Ectodermal cell (in vitro differentiated cells): ENCODE measurements around the gene KCNA4.

Experiments used
- H3K27ac ChIP-seq: 2 replicates; pipeline ENCODE4 v1.7.0; 2013; ENCODE audit warnings: mild to moderate bottlenecking, low read depth, low read length; ENCODE audit not compliant: insufficient read depth, poor library complexity, severe bottlenecking
- H3K27me3 ChIP-seq: 2 replicates; pipeline ENCODE4 v1.7.0; 2013; ENCODE audit warnings: mild to moderate bottlenecking, low read length; ENCODE audit not compliant: insufficient read depth, control insufficient read depth, poor library complexity, severe bottlenecking
- H3K36me3 ChIP-seq: one replicate; pipeline ENCODE4 v1.7.0; 2013; ENCODE audit warnings: low read length; ENCODE audit not compliant: control insufficient read depth, insufficient read depth
- H3K4me1 ChIP-seq: one replicate; pipeline ENCODE4 v1.7.0; 2013; ENCODE audit warnings: low read length; ENCODE audit not compliant: control insufficient read depth, insufficient read depth
- H3K4me3 ChIP-seq: 2 replicates; pipeline ENCODE4 v1.7.0; 2013; ENCODE audit warnings: low read depth, low read length, control low read depth; ENCODE audit not compliant: insufficient read depth
- H3K9me3 ChIP-seq: 2 replicates; pipeline ENCODE4 v1.7.0; 2013; ENCODE audit warnings: mild to moderate bottlenecking, low read length, moderate library complexity; ENCODE audit not compliant: control insufficient read depth
- WGBS, 2 experiments: methylation state at CpG; one replicate each; pipeline ENCODE4 v1.1.7; 2013; ENCODE audit warnings: missing lambda C conversion rate in 2 of 2; 5-methylcytosine and 5-hydroxymethylcytosine counted together

KCNA4 gene

DNA sequence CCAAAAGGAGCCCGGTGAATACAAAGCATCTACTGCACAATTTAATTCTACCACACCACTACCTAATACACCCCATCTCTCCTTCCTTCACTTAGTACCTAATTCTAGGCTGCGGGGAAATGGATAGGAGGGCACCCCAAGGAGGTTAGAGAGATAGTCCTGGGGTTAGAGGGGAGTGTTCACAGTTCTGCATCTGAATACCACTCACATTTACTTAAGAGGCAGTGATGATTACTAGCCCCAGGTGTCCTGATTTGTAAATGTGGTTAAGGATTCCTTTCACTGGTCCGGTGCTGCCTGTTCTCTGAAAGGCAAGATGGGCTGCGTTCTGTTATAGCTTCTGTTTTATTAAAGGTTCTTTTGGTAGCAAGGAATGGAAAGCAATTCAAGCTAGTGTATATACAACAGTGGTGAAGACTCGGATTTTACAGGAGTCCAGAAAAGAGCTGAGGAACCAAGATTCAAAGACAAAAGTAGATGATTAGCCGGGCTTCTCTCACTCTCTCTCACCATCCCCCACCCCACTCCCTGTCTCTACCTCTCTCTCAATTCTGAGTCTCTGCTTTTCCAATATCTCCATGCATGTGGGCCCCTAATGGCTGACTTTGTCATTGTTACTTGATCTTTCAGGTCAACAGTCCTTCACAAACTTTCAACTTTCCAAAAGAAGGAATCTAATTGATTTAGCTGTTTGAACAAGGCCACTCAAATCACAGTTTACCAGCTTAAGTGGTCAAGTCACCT, 8.7 kb upstream of the KCNA4 start:
- Histone ChIP-seq H3K4me1 (no peaks in the 10 kb centered on the region), H3K36me3 (no peaks in the 10 kb centered on the region), H3K9me3 (no peaks in the 10 kb centered on the region), H3K27me3 (peaks cover 26% of the 10 kb centered on the region), H3K27ac (no peak overlapping the region), H3K4me3 (no peak overlapping the region)
- 5 to 10% methylated on average over 6 of the region's 6 CpGs for WGBS, 2 experiments

DNA sequence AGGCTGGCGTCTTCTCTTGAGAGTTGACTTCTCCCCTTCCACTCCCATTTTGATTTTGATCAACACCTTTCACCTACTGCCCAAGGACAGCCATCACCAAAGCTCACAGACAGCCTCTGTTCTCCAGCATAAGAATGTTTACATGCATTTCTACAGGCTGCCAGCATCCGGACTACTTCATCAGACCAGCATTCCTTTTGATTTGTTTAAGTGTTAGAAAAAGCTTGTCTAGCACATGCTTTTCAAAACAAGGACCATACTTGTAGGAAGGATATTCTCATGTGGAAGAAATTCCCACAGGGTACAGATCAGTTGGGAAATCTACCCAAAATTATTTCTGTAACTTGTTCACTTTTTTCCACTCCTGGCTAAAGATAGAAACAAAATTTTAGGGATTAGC, 6.2 kb upstream of the KCNA4 start:
- 82 to 84% methylated on average over 2 of the region's 2 CpGs for WGBS, 2 experiments
- Histone ChIP-seq H3K4me3 (no peak overlapping the region), H3K9me3 (no peaks in the 10 kb centered on the region), H3K27ac (no peak overlapping the region), H3K27me3 (peaks cover 44% of the 10 kb centered on the region), H3K4me1 (no peaks in the 10 kb centered on the region), H3K36me3 (no peaks in the 10 kb centered on the region)

DNA sequence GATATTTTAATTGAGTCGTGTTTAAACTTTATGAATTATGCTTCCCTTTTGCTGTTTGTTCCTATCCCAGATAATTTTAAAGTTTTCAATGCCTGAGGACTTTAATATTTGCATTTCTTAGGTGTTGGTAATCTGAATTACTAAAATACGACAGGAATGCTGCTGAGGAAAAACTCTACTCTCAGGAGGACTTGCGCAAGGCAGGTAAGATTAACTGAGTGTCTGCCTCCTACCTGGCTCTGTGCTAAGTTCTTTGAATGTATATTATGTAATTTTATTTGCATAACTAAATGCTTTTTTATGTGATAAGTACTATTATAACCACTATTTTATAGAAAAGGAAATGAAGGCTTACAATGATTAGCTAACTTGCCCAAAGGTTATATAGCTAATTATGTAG, 2.7 kb upstream of the KCNA4 start:
- WGBS, 2 experiments: 70 to 79% methylated on average over 3 of the region's 3 CpGs
- Histone ChIP-seq H3K36me3 (no peaks in the 10 kb centered on the region), H3K27ac (no peak overlapping the region), H3K9me3 (no peaks in the 10 kb centered on the region), H3K27me3 (peaks cover 79% of the 10 kb centered on the region), H3K4me3 (no peak overlapping the region), H3K4me1 (no peaks in the 10 kb centered on the region)

DNA sequence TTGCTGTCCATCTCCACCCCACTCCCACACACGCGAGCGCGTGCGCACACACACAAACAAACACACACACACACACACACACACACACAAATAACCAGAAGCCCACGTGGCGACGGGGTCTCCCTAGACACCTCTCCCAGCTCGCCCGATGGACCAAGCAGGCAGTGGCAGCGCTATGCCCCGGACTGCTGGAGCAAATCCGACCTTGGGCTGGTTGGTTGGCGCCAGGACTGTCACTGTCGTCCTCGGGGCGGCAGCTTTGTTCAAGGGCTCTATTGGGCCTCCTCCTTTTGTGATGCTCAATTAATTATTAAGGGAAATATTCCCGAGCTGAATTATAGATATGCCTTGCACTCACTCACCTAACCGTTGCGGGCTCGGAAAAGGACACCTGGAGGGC, 1.7 kb upstream of the KCNA4 start:
- Histone ChIP-seq H3K4me1 (no peaks in the 10 kb centered on the region), H3K27ac (no peak overlapping the region), H3K27me3 (peaks cover 84% of the 10 kb centered on the region), H3K4me3 (no peak overlapping the region), H3K9me3 (no peaks in the 10 kb centered on the region), H3K36me3 (no peaks in the 10 kb centered on the region)
- 20 to 30% methylated on average over 18 to 21 of the region's 21 CpGs for WGBS, 2 experiments

DNA sequence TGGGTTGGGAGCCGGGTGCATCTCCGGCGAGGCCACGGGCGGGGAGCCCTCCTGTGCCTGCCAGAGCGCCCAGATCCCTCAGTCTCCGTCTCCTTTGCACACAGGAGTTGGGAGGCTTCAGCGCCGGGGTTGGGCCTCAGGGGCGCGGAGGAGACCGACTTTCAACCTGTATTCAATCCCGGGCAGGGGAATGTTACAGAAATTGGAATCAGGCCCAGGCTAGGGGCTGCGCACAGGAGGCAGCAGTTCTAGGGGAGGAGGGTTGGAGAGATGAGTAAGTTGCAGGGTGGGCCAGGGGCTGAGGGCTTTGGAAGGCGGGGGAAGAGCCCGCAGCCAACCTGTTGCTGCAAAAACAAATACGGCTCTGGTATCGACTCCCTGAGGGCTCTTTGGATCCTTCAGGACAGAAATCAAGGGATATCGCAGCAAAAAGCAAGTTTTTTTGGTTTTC, 640 bp upstream of the KCNA4 start:
- 4 to 7% methylated on average over 19 of the region's 19 CpGs for WGBS, 2 experiments
- H3K4me3 ChIP-seq: peak overlapping the region; percentile 37
- peaks cover 79% of the 10 kb centered on the region for H3K27me3 ChIP-seq

DNA sequence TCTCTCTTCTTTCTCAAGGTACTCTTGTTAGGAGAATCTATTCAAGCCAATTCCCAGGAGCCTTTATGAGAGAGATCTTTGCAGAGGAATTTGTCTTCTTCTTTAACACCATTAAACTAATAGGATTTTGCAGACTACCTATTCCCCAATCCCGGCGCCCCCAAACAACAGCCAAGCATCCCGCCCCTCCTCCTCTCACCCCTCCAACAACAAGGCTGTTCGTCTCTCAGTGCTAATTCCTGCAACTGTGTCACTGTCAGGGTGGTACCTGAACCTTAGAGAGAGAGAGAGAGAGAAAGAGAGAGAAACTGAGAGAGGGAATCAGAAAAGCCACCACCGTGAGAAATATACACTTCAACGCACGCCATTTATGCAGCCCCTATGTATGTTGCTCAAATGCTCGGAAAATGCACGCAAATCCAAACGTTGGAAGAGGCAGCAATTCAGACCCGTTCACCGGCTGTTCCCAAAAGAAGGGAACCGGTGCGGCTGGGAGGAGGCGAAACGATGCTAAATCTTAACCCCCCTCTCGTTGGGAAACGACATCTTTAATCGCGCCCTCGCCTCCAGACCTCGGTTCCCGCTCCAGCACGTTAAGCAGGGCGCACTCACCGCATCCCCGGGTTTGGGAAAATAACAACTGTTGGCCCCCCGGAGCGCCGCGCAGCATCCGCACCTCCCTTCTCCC, 961 bp downstream of the KCNA4 start:
- Histone ChIP-seq H3K27me3 (peaks cover 72% of the 10 kb centered on the region), H3K4me3 (peak overlapping the region; percentile 37), H3K36me3 (no peaks in the 10 kb centered on the region), H3K4me1 (no peaks in the 10 kb centered on the region), H3K9me3 (no peaks in the 10 kb centered on the region), H3K27ac (no peak overlapping the region)
- 4 to 6% methylated on average over 32 of the region's 32 CpGs for WGBS, 2 experiments

More for the DNA sequence above, 640 bp upstream of the KCNA4 start:
- no peak overlapping the region for H3K27ac ChIP-seq
- no peaks in the 10 kb centered on the region for H3K4me1 ChIP-seq
- H3K9me3 ChIP-seq: no peaks in the 10 kb centered on the region
- H3K36me3 ChIP-seq: no peaks in the 10 kb centered on the region

DNA sequence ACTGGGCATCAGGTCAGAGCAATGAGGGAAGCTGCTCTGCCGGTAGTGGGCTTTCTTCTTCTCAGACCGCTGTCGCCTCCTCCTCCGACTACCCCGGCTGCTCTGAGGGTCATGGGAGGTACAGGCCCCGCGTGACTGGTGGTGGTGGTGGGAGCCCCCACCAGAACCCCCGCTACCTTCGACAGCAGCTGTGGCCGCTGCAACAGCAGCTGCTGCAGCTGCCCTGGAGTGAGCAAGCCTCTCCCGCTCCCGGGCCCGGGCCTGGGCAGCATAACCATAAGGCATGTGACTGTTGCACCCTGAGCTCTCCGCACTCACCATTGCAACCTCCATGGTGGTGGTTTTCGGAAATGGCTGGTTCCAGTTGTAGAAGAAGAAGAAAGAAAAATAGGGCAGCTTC, 4.5 kb downstream of the KCNA4 start:
- peaks cover 37% of the 10 kb centered on the region for H3K27me3 ChIP-seq
- peaks cover 3% of the 10 kb centered on the region for H3K4me1 ChIP-seq
- no peaks in the 10 kb centered on the region for H3K36me3 ChIP-seq
- H3K9me3 ChIP-seq: no peaks in the 10 kb centered on the region
- no peak overlapping the region for H3K27ac ChIP-seq
- no peak overlapping the region for H3K4me3 ChIP-seq
- WGBS, 2 experiments: 94% methylated on average over 15 of the region's 15 CpGs

DNA sequence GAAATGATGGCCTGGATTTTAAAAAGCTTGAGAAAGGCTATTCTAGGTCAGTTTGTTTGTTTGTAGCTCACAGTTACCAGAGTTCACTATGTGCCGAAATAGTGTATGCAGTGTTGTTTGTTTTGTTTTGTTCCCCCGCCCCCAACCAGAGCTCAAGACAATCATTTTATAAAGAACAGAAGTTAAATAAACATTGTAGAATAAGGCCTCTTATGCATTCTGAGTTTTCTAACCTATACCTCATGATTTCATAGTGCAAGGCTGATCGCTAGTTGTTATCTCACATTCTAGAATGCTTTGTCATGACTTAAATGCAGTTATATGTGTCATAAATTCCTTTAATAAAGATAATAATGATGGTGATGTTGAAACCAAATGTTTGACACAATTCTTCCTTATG, 7.8 kb downstream of the KCNA4 start:
- WGBS, 2 experiments: 86 to 100% methylated on average over 1 to 2 of the region's 3 CpGs
- Histone ChIP-seq H3K4me1 (peaks cover 3% of the 10 kb centered on the region), H3K9me3 (no peaks in the 10 kb centered on the region), H3K36me3 (no peaks in the 10 kb centered on the region), H3K27me3 (peaks cover 4% of the 10 kb centered on the region), H3K4me3 (no peak overlapping the region), H3K27ac (no peak overlapping the region)

DNA sequence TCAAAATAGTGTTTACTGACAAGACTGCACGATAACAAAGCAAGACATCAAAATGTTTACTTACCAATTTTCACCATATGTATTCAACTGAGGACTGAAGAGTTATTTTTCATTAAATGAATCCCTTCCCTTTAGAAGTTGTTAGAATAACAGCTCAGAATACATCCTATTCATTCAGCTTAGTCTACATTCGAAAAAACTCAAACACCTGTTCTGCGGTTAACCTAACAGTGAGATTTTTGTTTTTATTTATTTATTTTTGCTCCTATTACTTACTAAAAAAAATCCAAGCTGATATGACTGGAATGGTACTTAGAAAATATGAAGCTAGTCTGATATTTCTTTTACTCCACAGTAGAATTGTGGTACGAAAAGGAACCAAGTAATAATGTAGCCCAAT, 10.0 kb downstream of the KCNA4 start:
- WGBS, 2 experiments: 87 to 93% methylated on average over 2 to 3 of the region's 4 CpGs
- no peaks in the 10 kb centered on the region for H3K27me3 ChIP-seq
- peaks cover 3% of the 10 kb centered on the region for H3K4me1 ChIP-seq
- H3K4me3 ChIP-seq: no peak overlapping the region
- no peaks in the 10 kb centered on the region for H3K9me3 ChIP-seq
- no peak overlapping the region for H3K27ac ChIP-seq
- no peaks in the 10 kb centered on the region for H3K36me3 ChIP-seq

DNA sequence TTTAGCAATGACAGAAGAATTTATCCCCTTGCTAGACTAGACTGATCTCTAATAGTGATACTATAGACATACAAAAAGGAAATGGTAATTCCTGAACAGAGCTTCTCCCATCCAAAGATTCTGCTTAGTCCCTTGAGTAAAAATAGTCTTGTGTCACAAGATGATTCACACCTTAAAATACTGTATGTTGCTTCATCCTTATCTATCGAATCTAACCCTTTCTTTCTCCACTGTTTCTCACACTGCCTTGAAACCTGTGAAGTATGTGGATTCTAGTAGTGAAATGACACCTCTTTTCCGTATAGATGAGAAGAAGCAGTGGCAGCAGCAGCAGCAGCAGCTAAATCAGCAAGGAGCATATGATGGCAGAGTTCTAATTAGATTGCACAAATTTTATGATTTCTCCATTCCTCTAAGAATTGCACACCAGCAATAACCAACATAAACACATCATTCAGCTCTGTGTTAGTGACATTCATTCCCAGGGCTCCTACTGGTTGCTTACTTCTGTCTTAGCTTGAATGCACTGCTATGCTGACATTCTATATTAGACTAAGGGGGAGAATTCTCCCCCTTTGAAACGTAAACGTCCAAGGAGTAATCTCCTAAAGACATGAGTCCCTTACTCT, 14.6 kb downstream of the KCNA4 start:
- H3K27me3 ChIP-seq: no peaks in the 10 kb centered on the region
- H3K36me3 ChIP-seq: no peaks in the 10 kb centered on the region
- no peaks in the 10 kb centered on the region for H3K4me1 ChIP-seq
- H3K9me3 ChIP-seq: no peaks in the 10 kb centered on the region
- H3K4me3 ChIP-seq: no peak overlapping the region
- H3K27ac ChIP-seq: no peak overlapping the region
- whole genome bisulfite sequencing, 2 experiments: 72 to 82% methylated on average over 3 to 4 of the region's 4 CpGs
